ENCODE results near the gene FAM193B. TPM values are rescaled to one million over a fixed set of nuclear protein-coding genes. Genes with fewer than 3 reads are reported as not detected.

FAM193B gene
- 31.7 and 33.3 TPM in 2 replicates for total RNA-seq

GRCh38 chr5:177554474-177555111, at the start of gene FAM193B:
TSS of gene FAM193B (minus strand) at chr5:177554563. CDS start at chr5:177554458, 105 bp downstream.

GRCh38 chr5:177599731-177600507, 45.6 kb upstream of the FAM193B start, which contains the start of gene B4GALT7:
TSS of gene B4GALT7 (plus strand) at chr5:177600132. CDS start at chr5:177600211, 79 bp downstream.

GRCh38 chr5:177592010-177592834, 37.9 kb upstream of the FAM193B start, which contains the start of gene TMED9:
TSS of gene TMED9 (plus strand) at chr5:177592203. CDS start at chr5:177592215, 12 bp downstream.

GRCh38 chr5:177516601-177517568, 37.5 kb downstream of the FAM193B start, which contains the start of gene DDX41:
TSS of gene DDX41 (minus strand) at chr5:177516961. CDS start at chr5:177516945, 16 bp downstream.

GRCh38 chr5:177509381-177509951, 44.9 kb downstream of the FAM193B start, which contains the start of gene DOK3:
TSS of gene DOK3 (minus strand) at chr5:177509826. CDS start at chr5:177509540, 286 bp downstream.

GRCh38 chr5:177497292-177498012, 56.9 kb downstream of the FAM193B start, which contains the start of gene PDLIM7:
TSS of gene PDLIM7 (minus strand) at chr5:177497604. CDS start at chr5:177496512, 1,092 bp downstream.

GRCh38 chr5:177473443-177474001, 80.8 kb downstream of the FAM193B start, which contains the start of gene DBN1:
TSS of gene DBN1 (minus strand) at chr5:177473634. CDS start at chr5:177473521, 113 bp downstream.

Other genes with a start within 250 kb of the FAM193B start
- gene MXD3, start 242.7 kb downstream of the FAM193B start, total RNA-seq: 10.5 and 16.7 TPM in 2 replicates
- gene LMAN2, start 202.9 kb downstream of the FAM193B start, total RNA-seq: 302 and 370 TPM in 2 replicates
- 9.9 and 34.2 TPM in 2 replicates for gene RGS14, start 196.6 kb downstream of the FAM193B start, total RNA-seq
- not detected in 2 replicates for gene SLC34A1, start 170.1 kb downstream of the FAM193B start, total RNA-seq
- gene PFN3, start 153.9 kb downstream of the FAM193B start, total RNA-seq: not detected in 2 replicates
- 0.44 and 0.49 TPM in 2 replicates for gene F12, start 145.0 kb downstream of the FAM193B start, total RNA-seq
- 9.5 and 14.7 TPM in 2 replicates for gene GRK6, start 127.9 kb downstream of the FAM193B start, total RNA-seq
- 26.0 and 30.6 TPM in 2 replicates for gene PRR7, start 107.7 kb downstream of the FAM193B start, total RNA-seq
- gene DBN1, start 80.9 kb downstream of the FAM193B start, total RNA-seq: 86.3 and 93.7 TPM in 2 replicates
- gene PDLIM7, start 57.0 kb downstream of the FAM193B start, total RNA-seq: 96.1 and 124 TPM in 2 replicates
- gene DOK3, start 44.7 kb downstream of the FAM193B start, total RNA-seq: 0.44 and 2.1 TPM in 2 replicates
- gene DDX41, start 37.6 kb downstream of the FAM193B start, total RNA-seq: 113 and 114 TPM in 2 replicates
- gene TMED9, start 37.6 kb upstream of the FAM193B start, total RNA-seq: 191 and 212 TPM in 2 replicates
- gene B4GALT7, start 45.6 kb upstream of the FAM193B start, total RNA-seq: 26.5 and 30.3 TPM in 2 replicates
- gene FAM153A, start 228.3 kb upstream of the FAM193B start, total RNA-seq: not detected in 2 replicates

All from cardiac ventricle fibroblast (primary cell).